ENCODE results near the gene WDR27.
"Not testable (repeated sequence)": the region's sequence is repeated elsewhere in the genome, so short reads cannot be mapped to it uniquely, and the experiment has no call there.

The WDR27 gene

DNA sequence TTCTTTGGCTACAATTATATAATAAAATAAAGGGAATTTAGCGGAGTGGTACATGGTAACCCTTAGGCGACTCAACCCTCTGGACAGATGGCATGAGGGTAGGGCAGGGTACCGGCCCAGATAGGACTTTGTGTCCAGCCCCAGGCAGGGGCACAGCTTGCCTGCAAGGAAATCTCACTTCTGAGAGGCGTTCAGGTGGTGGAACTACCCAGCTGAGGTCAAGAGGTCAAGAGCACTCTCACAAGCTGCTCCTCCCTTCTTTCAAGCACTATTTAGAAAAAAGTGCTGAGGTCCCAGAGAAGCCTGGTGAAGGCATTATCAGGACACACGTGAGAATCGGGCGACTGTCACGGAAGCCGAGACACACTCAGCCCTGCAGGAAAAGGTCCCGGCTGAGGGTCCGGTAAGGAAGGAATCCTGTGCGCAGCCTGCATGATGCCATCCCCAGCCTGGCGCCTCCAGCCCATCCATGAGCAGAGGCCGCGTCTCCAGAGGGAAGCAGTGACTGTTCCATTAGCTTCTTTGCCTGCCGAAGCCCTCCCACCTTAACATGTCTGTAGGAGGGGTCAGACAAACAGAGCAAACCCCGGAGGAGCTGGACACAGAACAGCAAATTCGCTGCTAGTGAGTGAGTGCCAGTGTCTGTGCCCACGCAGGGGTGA, 54.8 kb downstream of the WDR27 start:
- Histone ChIP-seq H3K9me3 (ENCODE audit: insufficient read depth, low read depth, low read length) (no peaks in the 10 kb centered on the region), H3K9ac (ENCODE audit: low read depth, low read length, poor library complexity, severe bottlenecking) (no peak overlapping the region), H2AFZ (ENCODE audit: low read length) (no peak overlapping the region), H3K4me3 (ENCODE audit: low read length, poor library complexity, severe bottlenecking) (no peak overlapping the region), H3K4me2 (ENCODE audit: low read depth, low read length, poor library complexity, severe bottlenecking) (no peak overlapping the region), H4K20me1 (ENCODE audit: insufficient read depth, low read length, poor library complexity, severe bottlenecking) (no peaks in the 10 kb centered on the region), H3F3A (ENCODE audit: low read depth) (no peaks in the 10 kb centered on the region), H3K27me3 (ENCODE audit: insufficient read depth, low read length, poor library complexity, severe bottlenecking) (no peaks in the 10 kb centered on the region), H3K36me3 (ENCODE audit: insufficient read depth, low read length) (no peaks in the 10 kb centered on the region), H3K9me2 (replicated peaks; ENCODE audit: low read depth, low read length) (no peaks in the 10 kb centered on the region), H3K4me1 (ENCODE audit: insufficient read depth, low read length, poor library complexity, severe bottlenecking) (no peaks in the 10 kb centered on the region), H3K79me2 (ENCODE audit: insufficient read depth, low read length) (no peaks in the 10 kb centered on the region)
- no peak for TF ChIP-seq EZH2phosphoT487 (IDR thresholded peaks at IDR 0.05; ENCODE audit: borderline replicate concordance)
- TF ChIP-seq, protein P1, sequence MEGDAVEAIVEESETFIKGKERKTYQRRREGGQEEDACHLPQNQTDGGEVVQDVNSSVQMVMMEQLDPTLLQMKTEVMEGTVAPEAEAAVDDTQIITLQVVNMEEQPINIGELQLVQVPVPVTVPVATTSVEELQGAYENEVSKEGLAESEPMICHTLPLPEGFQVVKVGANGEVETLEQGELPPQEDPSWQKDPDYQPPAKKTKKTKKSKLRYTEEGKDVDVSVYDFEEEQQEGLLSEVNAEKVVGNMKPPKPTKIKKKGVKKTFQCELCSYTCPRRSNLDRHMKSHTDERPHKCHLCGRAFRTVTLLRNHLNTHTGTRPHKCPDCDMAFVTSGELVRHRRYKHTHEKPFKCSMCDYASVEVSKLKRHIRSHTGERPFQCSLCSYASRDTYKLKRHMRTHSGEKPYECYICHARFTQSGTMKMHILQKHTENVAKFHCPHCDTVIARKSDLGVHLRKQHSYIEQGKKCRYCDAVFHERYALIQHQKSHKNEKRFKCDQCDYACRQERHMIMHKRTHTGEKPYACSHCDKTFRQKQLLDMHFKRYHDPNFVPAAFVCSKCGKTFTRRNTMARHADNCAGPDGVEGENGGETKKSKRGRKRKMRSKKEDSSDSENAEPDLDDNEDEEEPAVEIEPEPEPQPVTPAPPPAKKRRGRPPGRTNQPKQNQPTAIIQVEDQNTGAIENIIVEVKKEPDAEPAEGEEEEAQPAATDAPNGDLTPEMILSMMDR (conservative IDR thresholded peaks at IDR 0.05; ENCODE audit: low read length) = no peak

DNA sequence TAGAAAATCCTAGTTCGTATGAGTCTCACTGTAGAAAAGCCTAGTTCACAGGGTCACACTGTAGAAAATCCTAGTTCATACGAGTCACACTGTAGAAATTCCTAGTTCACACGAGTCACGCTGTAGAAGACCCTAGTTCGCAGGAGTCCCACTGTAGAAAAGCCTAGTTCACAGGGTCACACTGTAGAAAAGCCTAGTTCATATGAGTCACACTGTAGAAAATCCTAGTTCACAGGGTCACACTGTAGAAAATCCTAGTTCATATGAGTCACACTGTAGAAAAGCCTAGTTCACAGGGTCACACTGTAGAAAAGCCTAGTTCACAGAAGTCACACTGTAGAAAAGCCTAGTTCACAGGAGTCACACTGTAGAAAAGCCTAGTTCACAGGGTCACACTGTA, 56.4 kb downstream of the WDR27 start:
- not testable (repeated sequence) for H3K4me2 ChIP-seq (ENCODE audit: low read depth, low read length, poor library complexity, severe bottlenecking); H2AFZ ChIP-seq (ENCODE audit: low read length); H3K9ac ChIP-seq (ENCODE audit: low read depth, low read length, poor library complexity, severe bottlenecking); H3K9me2 ChIP-seq (replicated peaks; ENCODE audit: low read depth, low read length); H3K9me3 ChIP-seq (ENCODE audit: insufficient read depth, low read depth, low read length); H3F3A ChIP-seq (ENCODE audit: low read depth); H3K4me3 ChIP-seq (ENCODE audit: low read length, poor library complexity, severe bottlenecking); H3K27me3 ChIP-seq (ENCODE audit: insufficient read depth, low read length, poor library complexity, severe bottlenecking); H3K36me3 ChIP-seq (ENCODE audit: insufficient read depth, low read length); H3K4me1 ChIP-seq (ENCODE audit: insufficient read depth, low read length, poor library complexity, severe bottlenecking); H4K20me1 ChIP-seq (ENCODE audit: insufficient read depth, low read length, poor library complexity, severe bottlenecking); H3K79me2 ChIP-seq (ENCODE audit: insufficient read depth, low read length)

GRCh38 chr6:169643521-169643920, 58.3 kb downstream of the WDR27 start:
- Histone ChIP-seq H3K4me1 (ENCODE audit: insufficient read depth, low read length, poor library complexity, severe bottlenecking) (no peaks in the 10 kb centered on the region), H3K36me3 (ENCODE audit: insufficient read depth, low read length) (no peaks in the 10 kb centered on the region), H3K4me2 (ENCODE audit: low read depth, low read length, poor library complexity, severe bottlenecking) (no peak overlapping the region), H3F3A (ENCODE audit: low read depth) (no peaks in the 10 kb centered on the region), H3K4me3 (ENCODE audit: low read length, poor library complexity, severe bottlenecking) (no peak overlapping the region), H3K79me2 (ENCODE audit: insufficient read depth, low read length) (no peaks in the 10 kb centered on the region), H4K20me1 (ENCODE audit: insufficient read depth, low read length, poor library complexity, severe bottlenecking) (no peaks in the 10 kb centered on the region), H3K9ac (ENCODE audit: low read depth, low read length, poor library complexity, severe bottlenecking) (no peak overlapping the region), H3K27me3 (ENCODE audit: insufficient read depth, low read length, poor library complexity, severe bottlenecking) (no peaks in the 10 kb centered on the region), H3K9me2 (replicated peaks; ENCODE audit: low read depth, low read length) (no peaks in the 10 kb centered on the region), H3K9me3 (ENCODE audit: insufficient read depth, low read depth, low read length) (no peaks in the 10 kb centered on the region), H2AFZ (ENCODE audit: low read length) (no peak overlapping the region)
- TF ChIP-seq EZH2phosphoT487 (IDR thresholded peaks at IDR 0.05; ENCODE audit: borderline replicate concordance) = no peak
- TF ChIP-seq, protein P1 (conservative IDR thresholded peaks at IDR 0.05; ENCODE audit: low read length) = no peak

GRCh38 chr6:169642455-169642854, 59.4 kb downstream of the WDR27 start:
- H3K9me3 ChIP-seq (ENCODE audit: insufficient read depth, low read depth, low read length) = no peaks in the 10 kb centered on the region
- no peaks in the 10 kb centered on the region for H3K27me3 ChIP-seq (ENCODE audit: insufficient read depth, low read length, poor library complexity, severe bottlenecking)
- no peaks in the 10 kb centered on the region for H3K36me3 ChIP-seq (ENCODE audit: insufficient read depth, low read length)
- no peak overlapping the region for H3K4me2 ChIP-seq (ENCODE audit: low read depth, low read length, poor library complexity, severe bottlenecking)
- H3K79me2 ChIP-seq (ENCODE audit: insufficient read depth, low read length) = no peaks in the 10 kb centered on the region
- no peak overlapping the region for H2AFZ ChIP-seq (ENCODE audit: low read length)
- no peak overlapping the region for H3K9ac ChIP-seq (ENCODE audit: low read depth, low read length, poor library complexity, severe bottlenecking)
- H3K9me2 ChIP-seq (replicated peaks; ENCODE audit: low read depth, low read length) = no peaks in the 10 kb centered on the region
- no peaks in the 10 kb centered on the region for H3F3A ChIP-seq (ENCODE audit: low read depth)
- no peaks in the 10 kb centered on the region for H3K4me1 ChIP-seq (ENCODE audit: insufficient read depth, low read length, poor library complexity, severe bottlenecking)
- no peaks in the 10 kb centered on the region for H4K20me1 ChIP-seq (ENCODE audit: insufficient read depth, low read length, poor library complexity, severe bottlenecking)
- no peak overlapping the region for H3K4me3 ChIP-seq (ENCODE audit: low read length, poor library complexity, severe bottlenecking)
- TF ChIP-seq EZH2phosphoT487 (IDR thresholded peaks at IDR 0.05; ENCODE audit: borderline replicate concordance) = no peak
- TF ChIP-seq, protein P1 (conservative IDR thresholded peaks at IDR 0.05; ENCODE audit: low read length) = no peak

Data from Loucy (cell line).